Measurements from ENCODE around the gene ALOX12B.

DNA sequence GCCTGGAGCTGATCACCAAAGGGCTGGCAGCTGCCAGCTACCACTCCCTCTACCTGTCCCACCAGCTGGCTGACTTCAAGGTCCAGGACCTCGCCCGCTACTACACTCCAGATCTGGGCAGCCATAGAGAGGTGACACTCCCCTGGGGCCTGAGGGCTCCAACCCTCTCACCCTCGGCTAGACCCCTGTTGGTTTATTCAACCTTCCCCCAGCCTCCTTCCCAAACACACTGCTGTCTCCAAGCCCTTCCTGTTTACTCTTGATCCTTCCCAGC, 18.0 kb downstream of the ALOX12B start:
- TF ChIP-seq, protein P1, sequence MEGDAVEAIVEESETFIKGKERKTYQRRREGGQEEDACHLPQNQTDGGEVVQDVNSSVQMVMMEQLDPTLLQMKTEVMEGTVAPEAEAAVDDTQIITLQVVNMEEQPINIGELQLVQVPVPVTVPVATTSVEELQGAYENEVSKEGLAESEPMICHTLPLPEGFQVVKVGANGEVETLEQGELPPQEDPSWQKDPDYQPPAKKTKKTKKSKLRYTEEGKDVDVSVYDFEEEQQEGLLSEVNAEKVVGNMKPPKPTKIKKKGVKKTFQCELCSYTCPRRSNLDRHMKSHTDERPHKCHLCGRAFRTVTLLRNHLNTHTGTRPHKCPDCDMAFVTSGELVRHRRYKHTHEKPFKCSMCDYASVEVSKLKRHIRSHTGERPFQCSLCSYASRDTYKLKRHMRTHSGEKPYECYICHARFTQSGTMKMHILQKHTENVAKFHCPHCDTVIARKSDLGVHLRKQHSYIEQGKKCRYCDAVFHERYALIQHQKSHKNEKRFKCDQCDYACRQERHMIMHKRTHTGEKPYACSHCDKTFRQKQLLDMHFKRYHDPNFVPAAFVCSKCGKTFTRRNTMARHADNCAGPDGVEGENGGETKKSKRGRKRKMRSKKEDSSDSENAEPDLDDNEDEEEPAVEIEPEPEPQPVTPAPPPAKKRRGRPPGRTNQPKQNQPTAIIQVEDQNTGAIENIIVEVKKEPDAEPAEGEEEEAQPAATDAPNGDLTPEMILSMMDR (IDR thresholded peaks at IDR 0.05) = no peak
- TF ChIP-seq RCOR1 (IDR thresholded peaks at IDR 0.05; ENCODE audit: low read length) (no peak), RAD21 (IDR thresholded peaks at IDR 0.05; ENCODE audit: low read length) (no peak), EP300 (IDR thresholded peaks at IDR 0.05; ENCODE audit: borderline replicate concordance in 1 of 2, low read depth in 1 of 2, low read length in 1 of 2) (no peak), FOXM1 (IDR thresholded peaks at IDR 0.05; ENCODE audit: low read depth) (no peak), ELF1 (IDR thresholded peaks at IDR 0.05) (no peak), EZH2phosphoT487 (IDR thresholded peaks at IDR 0.05; ENCODE audit: borderline replicate concordance, low read depth) (no peak), TCF12 (IDR thresholded peaks at IDR 0.05) (no peak)
